HCT116 (cell line): ENCODE results near the gene ZC3HAV1.

Source experiments
- CTCF ChIP-seq, 3 experiments: fragments of 200-600 bp in 1 of 3; sonication (generic) in 1 of 3; IDR thresholded peaks in 2 of 3; conservative IDR thresholded peaks in 1 of 3; 2 replicates each; pipeline ENCODE4 v1.5.1; 2012 to 2017; ENCODE audit warnings: low read depth in 2 of 3, low read length in 2 of 3, antibody characterized with exemption in 1 of 3, borderline replicate concordance in 1 of 3, control low read depth in 1 of 3, mild to moderate bottlenecking in 1 of 3, mixed read lengths in 1 of 3, mixed run types in 1 of 3, moderate library complexity in 1 of 3; ENCODE audit not compliant: insufficient read depth in 1 of 3
- ELF1 ChIP-seq: IDR thresholded peaks from 2 replicates; pipeline ENCODE4 v1.6.1; 2012; ENCODE audit warnings: low read depth, borderline replicate concordance
- EZH2phosphoT487 ChIP-seq: fragments of 200-600 bp; IDR thresholded peaks from 2 replicates; pipeline ENCODE4 v1.6.1; 2018; ENCODE audit warnings: antibody characterized with exemption, borderline replicate concordance
- MAX ChIP-seq: IDR thresholded peaks from 2 replicates; pipeline ENCODE4 v1.6.1; 2012
- POLR2A ChIP-seq: IDR thresholded peaks from 2 replicates; pipeline ENCODE4 v1.7.0; 2011; ENCODE audit warnings: borderline replicate concordance; ENCODE audit not compliant: insufficient read depth, insufficient read length; ENCODE audit errors: extremely low read depth
- POLR2AphosphoS5 ChIP-seq: IDR thresholded peaks from 2 replicates; pipeline ENCODE4 v1.6.1; 2011; ENCODE audit warnings: mild to moderate bottlenecking, low read depth, low read length, moderate library complexity
- RAD21 ChIP-seq: IDR thresholded peaks from 2 replicates; pipeline ENCODE4 v1.6.1; 2012; ENCODE audit warnings: low read depth, mild to moderate bottlenecking
- SRF ChIP-seq: IDR thresholded peaks from 2 replicates; pipeline ENCODE4 v1.6.1; 2012; ENCODE audit warnings: low read depth
- ZNF274 ChIP-seq: fragments of 200-500 bp; sonication (Bioruptor generic); IDR thresholded peaks from 2 replicates; pipeline ENCODE4 v1.6.1; 2014; ENCODE audit warnings: mild to moderate bottlenecking, low read depth, low read length, inconsistent platforms

GRCh38 chr7:139099172-139099947 lies 10.2 kb downstream of the ZC3HAV1 start:
- TF ChIP-seq MAX (no peak), SRF (no peak), CTCF (IDR thresholded peaks at IDR 0.05 in 2 of 3, conservative IDR thresholded peaks at IDR 0.05 in 1 of 3; ENCODE audit: borderline replicate concordance in 1 of 3, insufficient read depth in 1 of 3, low read depth in 2 of 3, low read length in 2 of 3) (no peak), EZH2phosphoT487 (no peak), ZNF274 (no peak), POLR2AphosphoS5 (no peak), ELF1 (no peak), RAD21 (no peak), POLR2A (no peak)
